GM23338 (cell line): Measurements from ENCODE around the gene ICA1L.
"Not testable (repeated sequence)": the region's sequence is repeated elsewhere in the genome, so short reads cannot be mapped to it uniquely, and the experiment has no call there.

Experiments used
- CREB1 ChIP-seq: fragments of 250-450 bp; sonication (Bioruptor Pico); IDR thresholded peaks from 2 replicates; pipeline ENCODE4 v1.5.0; 2020; ENCODE audit warnings: low read depth, mild to moderate bottlenecking, moderate library complexity
- EZH2 ChIP-seq: fragments of 200-600 bp; sonication (generic); IDR thresholded peaks from one replicate; pipeline ENCODE4 v1.8.0; 2017; ENCODE audit warnings: antibody characterized with exemption, mild to moderate bottlenecking, low read depth; ENCODE audit not compliant: unreplicated experiment
- EZH2phosphoT487 ChIP-seq: fragments of 200-600 bp; sonication (generic); IDR thresholded peaks from one replicate; pipeline ENCODE4 v1.8.1; 2018; ENCODE audit warnings: antibody characterized with exemption; ENCODE audit not compliant: unreplicated experiment
- JUNB ChIP-seq: IDR thresholded peaks from one replicate; pipeline ENCODE4 v1.6.1; 2016; ENCODE audit warnings: antibody characterized with exemption; ENCODE audit not compliant: unreplicated experiment
- NANOG ChIP-seq: IDR thresholded peaks from 2 replicates; pipeline ENCODE4 v1.6.1; 2016; ENCODE audit warnings: antibody characterized with exemption, borderline replicate concordance
- POLR2AphosphoS5 ChIP-seq: IDR thresholded peaks from 2 replicates; pipeline ENCODE4 v1.6.1; 2016; ENCODE audit warnings: antibody characterized with exemption, low read depth
- STAT1 ChIP-seq: IDR thresholded peaks from one replicate; pipeline ENCODE4 v1.6.1; 2016; ENCODE audit warnings: antibody characterized with exemption; ENCODE audit not compliant: unreplicated experiment
- ZNF114 ChIP-seq: fragments of 250-450 bp; sonication (Bioruptor Pico); IDR thresholded peaks from 2 replicates; pipeline ENCODE4 v1.5.0; 2020; ENCODE audit warnings: mild to moderate bottlenecking, moderate library complexity
- TF ChIP-seq, protein P1 (sequence below), 2 experiments: fragments of 200-600 bp in 1 of 2; sonication (generic) in 1 of 2; conservative IDR thresholded peaks; 2 replicates each; pipeline versions ENCODE4 v1.5.1 to v1.6.1; 2016 to 2017; ENCODE audit warnings: antibody characterized with exemption in 2 of 2, low read depth in 2 of 2, mild to moderate bottlenecking in 2 of 2, moderate library complexity in 1 of 2
- TF ChIP-seq, protein P2 (sequence below): IDR thresholded peaks from one replicate; pipeline ENCODE4 v1.6.1; 2018; ENCODE audit warnings: antibody characterized with exemption; ENCODE audit not compliant: unreplicated experiment
- TF ChIP-seq, protein P3 (sequence below): IDR thresholded peaks from 2 replicates; pipeline ENCODE4 v1.6.1; 2016; ENCODE audit warnings: antibody characterized with exemption
- TF ChIP-seq, protein P4 (sequence below): fragments of 250-450 bp; sonication (Bioruptor Pico); IDR thresholded peaks from 2 replicates; pipeline ENCODE4 v1.5.0; 2020; ENCODE audit warnings: mild to moderate bottlenecking, moderate library complexity

DNA sequence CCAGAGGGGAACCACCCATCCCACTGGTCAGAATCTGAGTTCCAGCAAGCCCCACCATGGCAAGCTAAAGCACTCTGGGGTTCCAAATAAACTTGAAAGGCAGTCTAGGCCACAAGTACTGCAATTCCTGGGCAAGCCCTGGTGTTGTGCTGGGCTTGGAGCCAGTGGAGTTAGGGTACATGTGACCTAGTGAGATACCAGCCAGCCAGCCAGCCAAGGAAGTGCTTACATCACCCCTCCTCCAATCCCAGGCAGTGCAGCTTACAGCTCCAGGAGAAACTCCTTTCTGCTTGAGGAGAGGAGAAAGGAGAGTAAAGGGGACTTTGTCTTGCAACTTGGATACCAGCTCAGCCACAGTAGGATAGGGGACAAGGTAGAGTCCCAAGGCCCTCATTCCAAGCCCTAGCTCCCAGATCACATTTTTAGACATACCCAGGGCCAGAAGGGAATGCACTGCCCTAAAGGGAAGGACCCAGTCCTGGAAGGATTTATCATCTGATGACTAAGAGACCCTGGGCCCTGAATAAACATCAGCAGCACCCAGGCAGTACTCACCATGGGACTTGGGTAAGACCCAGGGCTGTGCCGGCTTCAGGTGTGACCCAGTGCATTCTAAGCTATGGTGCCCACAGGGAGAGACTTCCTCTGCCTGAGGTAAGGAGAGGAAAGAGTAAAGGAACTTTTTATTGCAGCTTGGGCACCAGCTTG, 64.0 kb downstream of the ICA1L start:
- TF ChIP-seq, protein P1, sequence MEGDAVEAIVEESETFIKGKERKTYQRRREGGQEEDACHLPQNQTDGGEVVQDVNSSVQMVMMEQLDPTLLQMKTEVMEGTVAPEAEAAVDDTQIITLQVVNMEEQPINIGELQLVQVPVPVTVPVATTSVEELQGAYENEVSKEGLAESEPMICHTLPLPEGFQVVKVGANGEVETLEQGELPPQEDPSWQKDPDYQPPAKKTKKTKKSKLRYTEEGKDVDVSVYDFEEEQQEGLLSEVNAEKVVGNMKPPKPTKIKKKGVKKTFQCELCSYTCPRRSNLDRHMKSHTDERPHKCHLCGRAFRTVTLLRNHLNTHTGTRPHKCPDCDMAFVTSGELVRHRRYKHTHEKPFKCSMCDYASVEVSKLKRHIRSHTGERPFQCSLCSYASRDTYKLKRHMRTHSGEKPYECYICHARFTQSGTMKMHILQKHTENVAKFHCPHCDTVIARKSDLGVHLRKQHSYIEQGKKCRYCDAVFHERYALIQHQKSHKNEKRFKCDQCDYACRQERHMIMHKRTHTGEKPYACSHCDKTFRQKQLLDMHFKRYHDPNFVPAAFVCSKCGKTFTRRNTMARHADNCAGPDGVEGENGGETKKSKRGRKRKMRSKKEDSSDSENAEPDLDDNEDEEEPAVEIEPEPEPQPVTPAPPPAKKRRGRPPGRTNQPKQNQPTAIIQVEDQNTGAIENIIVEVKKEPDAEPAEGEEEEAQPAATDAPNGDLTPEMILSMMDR (conservative IDR thresholded peaks at IDR 0.05; ENCODE audit: low read depth in 2 of 2): not testable (repeated sequence)
- not testable (repeated sequence) for TF ChIP-seq POLR2AphosphoS5; EZH2phosphoT487; EZH2; NANOG; CREB1; ZNF114 (CRISPR knock-in tag); STAT1; JUNB
- TF ChIP-seq, protein P2, sequence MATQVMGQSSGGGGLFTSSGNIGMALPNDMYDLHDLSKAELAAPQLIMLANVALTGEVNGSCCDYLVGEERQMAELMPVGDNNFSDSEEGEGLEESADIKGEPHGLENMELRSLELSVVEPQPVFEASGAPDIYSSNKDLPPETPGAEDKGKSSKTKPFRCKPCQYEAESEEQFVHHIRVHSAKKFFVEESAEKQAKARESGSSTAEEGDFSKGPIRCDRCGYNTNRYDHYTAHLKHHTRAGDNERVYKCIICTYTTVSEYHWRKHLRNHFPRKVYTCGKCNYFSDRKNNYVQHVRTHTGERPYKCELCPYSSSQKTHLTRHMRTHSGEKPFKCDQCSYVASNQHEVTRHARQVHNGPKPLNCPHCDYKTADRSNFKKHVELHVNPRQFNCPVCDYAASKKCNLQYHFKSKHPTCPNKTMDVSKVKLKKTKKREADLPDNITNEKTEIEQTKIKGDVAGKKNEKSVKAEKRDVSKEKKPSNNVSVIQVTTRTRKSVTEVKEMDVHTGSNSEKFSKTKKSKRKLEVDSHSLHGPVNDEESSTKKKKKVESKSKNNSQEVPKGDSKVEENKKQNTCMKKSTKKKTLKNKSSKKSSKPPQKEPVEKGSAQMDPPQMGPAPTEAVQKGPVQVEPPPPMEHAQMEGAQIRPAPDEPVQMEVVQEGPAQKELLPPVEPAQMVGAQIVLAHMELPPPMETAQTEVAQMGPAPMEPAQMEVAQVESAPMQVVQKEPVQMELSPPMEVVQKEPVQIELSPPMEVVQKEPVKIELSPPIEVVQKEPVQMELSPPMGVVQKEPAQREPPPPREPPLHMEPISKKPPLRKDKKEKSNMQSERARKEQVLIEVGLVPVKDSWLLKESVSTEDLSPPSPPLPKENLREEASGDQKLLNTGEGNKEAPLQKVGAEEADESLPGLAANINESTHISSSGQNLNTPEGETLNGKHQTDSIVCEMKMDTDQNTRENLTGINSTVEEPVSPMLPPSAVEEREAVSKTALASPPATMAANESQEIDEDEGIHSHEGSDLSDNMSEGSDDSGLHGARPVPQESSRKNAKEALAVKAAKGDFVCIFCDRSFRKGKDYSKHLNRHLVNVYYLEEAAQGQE: not testable (repeated sequence)
- TF ChIP-seq, protein P3, sequence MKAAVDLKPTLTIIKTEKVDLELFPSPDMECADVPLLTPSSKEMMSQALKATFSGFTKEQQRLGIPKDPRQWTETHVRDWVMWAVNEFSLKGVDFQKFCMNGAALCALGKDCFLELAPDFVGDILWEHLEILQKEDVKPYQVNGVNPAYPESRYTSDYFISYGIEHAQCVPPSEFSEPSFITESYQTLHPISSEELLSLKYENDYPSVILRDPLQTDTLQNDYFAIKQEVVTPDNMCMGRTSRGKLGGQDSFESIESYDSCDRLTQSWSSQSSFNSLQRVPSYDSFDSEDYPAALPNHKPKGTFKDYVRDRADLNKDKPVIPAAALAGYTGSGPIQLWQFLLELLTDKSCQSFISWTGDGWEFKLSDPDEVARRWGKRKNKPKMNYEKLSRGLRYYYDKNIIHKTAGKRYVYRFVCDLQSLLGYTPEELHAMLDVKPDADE: not testable (repeated sequence)
- TF ChIP-seq, protein P4, sequence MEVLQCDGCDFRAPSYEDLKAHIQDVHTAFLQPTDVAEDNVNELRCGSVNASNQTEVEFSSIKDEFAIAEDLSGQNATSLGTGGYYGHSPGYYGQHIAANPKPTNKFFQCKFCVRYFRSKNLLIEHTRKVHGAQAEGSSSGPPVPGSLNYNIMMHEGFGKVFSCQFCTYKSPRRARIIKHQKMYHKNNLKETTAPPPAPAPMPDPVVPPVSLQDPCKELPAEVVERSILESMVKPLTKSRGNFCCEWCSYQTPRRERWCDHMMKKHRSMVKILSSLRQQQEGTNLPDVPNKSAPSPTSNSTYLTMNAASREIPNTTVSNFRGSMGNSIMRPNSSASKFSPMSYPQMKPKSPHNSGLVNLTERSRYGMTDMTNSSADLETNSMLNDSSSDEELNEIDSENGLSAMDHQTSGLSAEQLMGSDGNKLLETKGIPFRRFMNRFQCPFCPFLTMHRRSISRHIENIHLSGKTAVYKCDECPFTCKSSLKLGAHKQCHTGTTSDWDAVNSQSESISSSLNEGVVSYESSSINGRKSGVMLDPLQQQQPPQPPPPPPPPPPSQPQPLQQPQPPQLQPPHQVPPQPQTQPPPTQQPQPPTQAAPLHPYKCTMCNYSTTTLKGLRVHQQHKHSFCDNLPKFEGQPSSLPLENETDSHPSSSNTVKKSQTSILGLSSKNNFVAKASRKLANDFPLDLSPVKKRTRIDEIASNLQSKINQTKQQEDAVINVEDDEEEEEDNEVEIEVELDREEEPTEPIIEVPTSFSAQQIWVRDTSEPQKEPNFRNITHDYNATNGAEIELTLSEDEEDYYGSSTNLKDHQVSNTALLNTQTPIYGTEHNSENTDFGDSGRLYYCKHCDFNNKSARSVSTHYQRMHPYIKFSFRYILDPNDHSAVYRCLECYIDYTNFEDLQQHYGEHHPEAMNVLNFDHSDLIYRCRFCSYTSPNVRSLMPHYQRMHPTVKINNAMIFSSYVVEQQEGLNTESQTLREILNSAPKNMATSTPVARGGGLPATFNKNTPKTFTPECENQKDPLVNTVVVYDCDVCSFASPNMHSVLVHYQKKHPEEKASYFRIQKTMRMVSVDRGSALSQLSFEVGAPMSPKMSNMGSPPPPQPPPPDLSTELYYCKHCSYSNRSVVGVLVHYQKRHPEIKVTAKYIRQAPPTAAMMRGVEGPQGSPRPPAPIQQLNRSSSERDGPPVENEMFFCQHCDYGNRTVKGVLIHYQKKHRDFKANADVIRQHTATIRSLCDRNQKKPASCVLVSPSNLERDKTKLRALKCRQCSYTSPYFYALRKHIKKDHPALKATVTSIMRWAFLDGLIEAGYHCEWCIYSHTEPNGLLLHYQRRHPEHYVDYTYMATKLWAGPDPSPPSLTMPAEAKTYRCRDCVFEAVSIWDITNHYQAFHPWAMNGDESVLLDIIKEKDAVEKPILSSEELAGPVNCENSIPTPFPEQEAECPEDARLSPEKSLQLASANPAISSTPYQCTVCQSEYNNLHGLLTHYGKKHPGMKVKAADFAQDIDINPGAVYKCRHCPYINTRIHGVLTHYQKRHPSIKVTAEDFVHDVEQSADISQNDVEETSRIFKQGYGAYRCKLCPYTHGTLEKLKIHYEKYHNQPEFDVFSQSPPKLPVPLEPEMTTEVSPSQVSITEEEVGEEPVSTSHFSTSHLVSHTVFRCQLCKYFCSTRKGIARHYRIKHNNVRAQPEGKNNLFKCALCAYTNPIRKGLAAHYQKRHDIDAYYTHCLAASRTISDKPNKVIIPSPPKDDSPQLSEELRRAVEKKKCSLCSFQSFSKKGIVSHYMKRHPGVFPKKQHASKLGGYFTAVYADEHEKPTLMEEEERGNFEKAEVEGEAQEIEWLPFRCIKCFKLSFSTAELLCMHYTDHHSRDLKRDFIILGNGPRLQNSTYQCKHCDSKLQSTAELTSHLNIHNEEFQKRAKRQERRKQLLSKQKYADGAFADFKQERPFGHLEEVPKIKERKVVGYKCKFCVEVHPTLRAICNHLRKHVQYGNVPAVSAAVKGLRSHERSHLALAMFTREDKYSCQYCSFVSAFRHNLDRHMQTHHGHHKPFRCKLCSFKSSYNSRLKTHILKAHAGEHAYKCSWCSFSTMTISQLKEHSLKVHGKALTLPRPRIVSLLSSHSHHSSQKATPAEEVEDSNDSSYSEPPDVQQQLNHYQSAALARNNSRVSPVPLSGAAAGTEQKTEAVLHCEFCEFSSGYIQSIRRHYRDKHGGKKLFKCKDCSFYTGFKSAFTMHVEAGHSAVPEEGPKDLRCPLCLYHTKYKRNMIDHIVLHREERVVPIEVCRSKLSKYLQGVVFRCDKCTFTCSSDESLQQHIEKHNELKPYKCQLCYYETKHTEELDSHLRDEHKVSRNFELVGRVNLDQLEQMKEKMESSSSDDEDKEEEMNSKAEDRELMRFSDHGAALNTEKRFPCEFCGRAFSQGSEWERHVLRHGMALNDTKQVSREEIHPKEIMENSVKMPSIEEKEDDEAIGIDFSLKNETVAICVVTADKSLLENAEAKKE (CRISPR knock-in tag): not testable (repeated sequence)
